Brain pericyte (primary cell): ENCODE data around the gene TMEM125.

Source experiments
- DNase-seq: peaks from one replicate; pipeline ENCODE4 v3.0.0-alpha.2; 2012; ENCODE audit warnings: low read depth, low spot score

The TMEM125 gene

GRCh38 chr1:43269627-43270375 is at the start of gene TMEM125:
TSS of gene TMEM125 (plus strand) at chr1:43269983. CDS start at chr1:43272723, 2,740 bp downstream.
- DNase-seq, result no peak

- DNase-seq, result no peak
Measured at GRCh38 chr1:43220905-43221778, 48.6 kb upstream of the TMEM125 start.

- no peak for DNase-seq
Measured at GRCh38 chr1:43221797-43222196, 48.0 kb upstream of the TMEM125 start.

- no peak for DNase-seq
Measured at GRCh38 chr1:43222879-43223278, 46.9 kb upstream of the TMEM125 start.

GRCh38 chr1:43225168-43225567 is 44.6 kb upstream of the TMEM125 start:
- no peak for DNase-seq

- no peak for DNase-seq
Measured at GRCh38 chr1:43227143-43227764, 42.5 kb upstream of the TMEM125 start.

- DNase-seq, result no peak
Measured at GRCh38 chr1:43229826-43230780, 39.7 kb upstream of the TMEM125 start.

- no peak for DNase-seq
Measured at GRCh38 chr1:43232074-43232473, 37.7 kb upstream of the TMEM125 start.

- DNase-seq, result no peak
Measured at GRCh38 chr1:43232482-43232881, 37.3 kb upstream of the TMEM125 start.

- DNase-seq, result no peak
Measured at GRCh38 chr1:43233631-43234030, 36.2 kb upstream of the TMEM125 start.

GRCh38 chr1:43234267-43234666 is 35.5 kb upstream of the TMEM125 start:
- DNase-seq, result no peak

GRCh38 chr1:43235040-43235439 is 34.7 kb upstream of the TMEM125 start:
- DNase-seq, result no peak

GRCh38 chr1:43235451-43236121 is 34.2 kb upstream of the TMEM125 start:
- DNase-seq, result no peak

- no peak for DNase-seq
Measured at GRCh38 chr1:43237121-43237520, 32.7 kb upstream of the TMEM125 start.

GRCh38 chr1:43238085-43238484 is 31.7 kb upstream of the TMEM125 start:
- no peak for DNase-seq

GRCh38 chr1:43238991-43239469 is 30.8 kb upstream of the TMEM125 start:
- DNase-seq, result no peak

- DNase-seq, result no peak
Measured at GRCh38 chr1:43239484-43239883, 30.3 kb upstream of the TMEM125 start.

- no peak for DNase-seq
Measured at GRCh38 chr1:43241413-43241836, 28.4 kb upstream of the TMEM125 start.

- DNase-seq, result no peak
Measured at GRCh38 chr1:43243299-43243698, 26.5 kb upstream of the TMEM125 start.

GRCh38 chr1:43246466-43247213 is 23.1 kb upstream of the TMEM125 start:
- DNase-seq, result no peak
